BE2C (cell line): Measurements from ENCODE around the gene IFTAP.

Experiments
- DNase-seq: peaks from one replicate; pipeline ENCODE4 v3.0.0-alpha.2; 2020
- H3K27me3 ChIP-seq: fragments of 250-450 bp; sonication (Bioruptor Pico); 2 replicates; pipeline ENCODE4 v1.5.1; 2020; ENCODE audit warnings: mild to moderate bottlenecking
- H3K36me3 ChIP-seq: fragments of 250-450 bp; sonication (Bioruptor Pico); 2 replicates; pipeline ENCODE4 v1.5.1; 2020; ENCODE audit warnings: mild to moderate bottlenecking
- H3K4me1 ChIP-seq: fragments of 250-450 bp; sonication (Bioruptor Pico); 2 replicates; pipeline ENCODE4 v1.5.1; 2020
- H3K4me3 ChIP-seq: 2 replicates; pipeline ENCODE4 v1.5.1; 2011; ENCODE audit warnings: low read depth, low read length
- H3K9me3 ChIP-seq: fragments of 250-450 bp; sonication (Bioruptor Pico); 2 replicates; pipeline ENCODE4 v1.5.1; 2020
- TF ChIP-seq, protein P1 (sequence below): IDR thresholded peaks from 2 replicates; pipeline ENCODE4 v1.5.1; 2012; ENCODE audit warnings: mild to moderate bottlenecking, low read depth, low read length

Gene IFTAP

DNA sequence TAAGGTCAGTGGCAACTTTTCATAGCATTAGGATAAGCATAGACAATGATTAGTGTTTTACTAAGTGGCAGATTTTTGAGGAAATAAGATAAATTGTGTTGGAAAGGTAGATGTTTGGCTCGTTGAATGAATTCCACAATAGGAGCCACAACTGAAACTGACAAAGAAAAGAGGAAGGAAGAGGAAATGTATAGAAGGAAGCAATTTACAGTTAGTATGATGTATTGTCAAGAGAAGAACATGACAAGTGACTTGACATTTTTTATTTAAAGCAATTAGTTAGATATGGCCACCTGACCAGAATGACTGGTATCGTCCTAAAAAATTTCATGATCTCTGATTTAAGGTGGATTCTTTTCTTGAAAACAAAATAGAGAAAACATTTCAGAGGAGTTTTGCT is 6.9 kb downstream of the IFTAP start:
- no peak overlapping the region for H3K4me3 ChIP-seq
- no peaks in the 10 kb centered on the region for H3K27me3 ChIP-seq
- no peak for DNase-seq
- H3K9me3 ChIP-seq: no peaks in the 10 kb centered on the region
- H3K36me3 ChIP-seq: no peaks in the 10 kb centered on the region
- H3K4me1 ChIP-seq: no peaks in the 10 kb centered on the region
- TF ChIP-seq, protein P1, sequence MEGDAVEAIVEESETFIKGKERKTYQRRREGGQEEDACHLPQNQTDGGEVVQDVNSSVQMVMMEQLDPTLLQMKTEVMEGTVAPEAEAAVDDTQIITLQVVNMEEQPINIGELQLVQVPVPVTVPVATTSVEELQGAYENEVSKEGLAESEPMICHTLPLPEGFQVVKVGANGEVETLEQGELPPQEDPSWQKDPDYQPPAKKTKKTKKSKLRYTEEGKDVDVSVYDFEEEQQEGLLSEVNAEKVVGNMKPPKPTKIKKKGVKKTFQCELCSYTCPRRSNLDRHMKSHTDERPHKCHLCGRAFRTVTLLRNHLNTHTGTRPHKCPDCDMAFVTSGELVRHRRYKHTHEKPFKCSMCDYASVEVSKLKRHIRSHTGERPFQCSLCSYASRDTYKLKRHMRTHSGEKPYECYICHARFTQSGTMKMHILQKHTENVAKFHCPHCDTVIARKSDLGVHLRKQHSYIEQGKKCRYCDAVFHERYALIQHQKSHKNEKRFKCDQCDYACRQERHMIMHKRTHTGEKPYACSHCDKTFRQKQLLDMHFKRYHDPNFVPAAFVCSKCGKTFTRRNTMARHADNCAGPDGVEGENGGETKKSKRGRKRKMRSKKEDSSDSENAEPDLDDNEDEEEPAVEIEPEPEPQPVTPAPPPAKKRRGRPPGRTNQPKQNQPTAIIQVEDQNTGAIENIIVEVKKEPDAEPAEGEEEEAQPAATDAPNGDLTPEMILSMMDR: no peak

DNA sequence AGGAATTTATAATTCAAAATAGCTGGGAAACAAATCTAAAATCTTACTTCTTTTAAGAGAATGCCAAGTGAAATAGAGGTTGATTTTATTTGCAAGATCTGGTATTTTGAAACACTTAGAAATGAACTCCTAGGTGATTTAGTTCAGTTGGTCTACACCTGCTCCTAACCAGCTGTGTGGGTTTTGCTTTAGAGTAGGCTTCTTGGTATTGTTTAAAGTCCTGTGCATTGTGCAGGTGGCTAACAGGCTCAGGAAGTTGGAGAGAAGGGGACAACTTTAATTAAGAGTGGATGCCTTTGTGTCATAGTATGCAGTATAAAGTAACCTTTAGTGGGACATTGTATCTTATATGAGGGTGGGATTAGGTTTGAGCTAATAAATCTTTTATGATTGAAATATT is 7.8 kb downstream of the IFTAP start:
- Histone ChIP-seq H3K4me1 (no peaks in the 10 kb centered on the region), H3K4me3 (no peak overlapping the region), H3K36me3 (no peaks in the 10 kb centered on the region), H3K9me3 (no peaks in the 10 kb centered on the region), H3K27me3 (no peaks in the 10 kb centered on the region)
- no peak for DNase-seq
- TF ChIP-seq, protein P1: no peak

DNA sequence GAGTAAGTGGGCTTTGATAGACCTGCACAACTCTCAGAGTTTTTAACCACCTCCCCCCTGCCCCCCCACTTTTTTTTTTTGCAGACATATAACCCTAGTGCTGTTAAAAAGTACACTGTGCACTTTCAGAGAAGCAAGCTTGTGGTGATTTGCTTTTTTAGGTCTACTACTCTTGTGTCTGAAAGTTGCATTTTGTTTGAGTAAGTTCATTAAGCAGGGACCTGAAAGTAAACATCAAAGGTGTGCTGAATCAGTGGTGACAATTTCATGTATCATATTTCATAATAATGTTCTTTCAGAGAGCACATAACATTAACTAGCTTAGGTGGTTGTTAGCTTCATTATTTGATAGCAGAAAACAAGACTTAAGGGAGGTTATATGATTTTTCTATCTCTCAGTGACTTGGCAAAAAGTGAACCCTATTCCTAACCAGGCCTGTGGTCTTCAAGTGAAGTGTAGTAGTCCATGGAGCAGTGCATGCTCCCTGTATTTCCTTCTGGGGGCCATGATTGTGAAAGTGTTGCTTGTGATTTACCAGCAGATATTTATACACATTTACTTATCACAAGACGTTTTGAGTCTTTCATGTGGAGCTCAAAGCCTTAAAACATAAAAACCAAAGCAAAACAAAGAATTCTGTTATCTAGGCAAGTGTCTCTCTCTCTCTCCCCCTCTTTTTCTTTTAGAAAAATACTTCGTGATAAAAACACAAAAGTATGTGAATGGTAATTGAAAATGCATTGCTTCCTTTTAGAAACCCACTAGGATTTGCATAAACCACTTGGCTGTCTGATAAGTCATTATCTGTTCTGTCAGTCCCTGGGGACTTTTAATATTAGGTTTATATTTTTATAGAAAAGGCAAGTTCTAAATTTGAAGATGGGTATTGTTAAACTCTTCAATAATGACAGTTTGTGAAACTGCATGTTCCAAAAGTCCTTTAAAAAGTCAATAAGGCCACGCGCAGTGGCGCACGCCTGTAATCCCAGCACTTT is 11.2 kb downstream of the IFTAP start:
- DNase-seq: no peak
- Histone ChIP-seq H3K4me1 (no peaks in the 10 kb centered on the region), H3K4me3 (no peak overlapping the region), H3K9me3 (no peaks in the 10 kb centered on the region), H3K27me3 (no peaks in the 10 kb centered on the region), H3K36me3 (no peaks in the 10 kb centered on the region)
- TF ChIP-seq, protein P1: no peak

DNA sequence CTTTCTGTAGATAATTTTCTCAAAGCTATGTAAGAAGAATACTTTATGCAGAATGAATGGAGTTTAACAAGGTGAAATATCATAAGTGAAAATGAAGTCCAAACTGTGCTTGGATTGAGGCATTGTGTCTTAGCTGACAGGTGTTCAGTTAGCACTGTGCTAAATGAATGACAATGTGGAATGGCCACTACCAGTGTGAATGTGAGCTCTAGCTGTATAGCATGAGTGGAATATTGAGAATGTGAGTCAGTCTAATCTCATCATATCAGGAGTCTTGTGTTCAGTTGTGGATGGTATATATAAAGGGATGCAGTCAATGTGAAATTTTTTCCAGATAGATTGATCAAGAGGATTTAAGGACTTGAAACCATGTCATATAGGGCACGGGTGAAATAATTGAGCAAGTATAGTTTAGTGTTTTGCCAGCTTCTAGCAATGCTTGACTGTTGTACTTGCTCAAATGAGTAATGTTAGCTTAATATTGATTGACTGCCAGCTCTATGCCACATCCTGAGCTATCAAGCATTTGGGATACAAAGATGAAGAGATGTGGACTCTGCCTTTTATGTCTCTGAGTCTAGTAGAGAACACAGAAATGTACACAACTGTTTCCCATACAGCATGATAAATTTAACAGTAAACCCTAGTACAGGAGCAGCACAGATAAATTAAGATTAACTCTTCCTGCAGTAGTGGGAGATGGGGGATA is 14.3 kb downstream of the IFTAP start:
- no peaks in the 10 kb centered on the region for H3K9me3 ChIP-seq
- DNase-seq: no peak
- no peak overlapping the region for H3K4me3 ChIP-seq
- TF ChIP-seq, protein P1: no peak
- H3K36me3 ChIP-seq: no peaks in the 10 kb centered on the region
- H3K27me3 ChIP-seq: no peaks in the 10 kb centered on the region
- no peaks in the 10 kb centered on the region for H3K4me1 ChIP-seq

DNA sequence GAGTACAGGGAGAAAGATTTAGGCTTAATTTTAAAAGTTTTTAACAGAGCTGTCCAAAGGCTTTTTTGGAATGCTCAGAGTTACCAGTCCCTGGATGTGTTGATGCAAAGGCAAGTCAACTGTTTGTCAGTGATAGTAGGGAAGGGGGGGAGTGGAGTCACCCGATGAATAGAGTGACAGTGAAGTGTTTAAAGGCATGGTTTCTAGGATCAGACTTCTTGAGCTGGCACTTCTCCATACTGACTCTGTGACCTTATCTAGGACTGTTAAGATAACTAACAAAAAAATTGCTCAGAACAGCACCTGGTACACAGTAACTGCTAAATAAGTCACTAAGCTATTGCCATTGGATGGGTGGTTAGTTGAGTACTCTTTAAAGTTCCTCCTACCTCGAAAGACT is 15.1 kb downstream of the IFTAP start:
- Histone ChIP-seq H3K36me3 (no peaks in the 10 kb centered on the region), H3K27me3 (no peaks in the 10 kb centered on the region), H3K4me1 (no peaks in the 10 kb centered on the region), H3K4me3 (no peak overlapping the region), H3K9me3 (no peaks in the 10 kb centered on the region)
- TF ChIP-seq, protein P1: no peak
- no peak for DNase-seq
